HUES64 (cell line): ENCODE data around the gene RBFOX2.

ENCODE experiments used
- H3K27ac ChIP-seq: 2 replicates; pipeline ENCODE4 v1.7.0; 2013; ENCODE audit warnings: low read depth, low read length, inconsistent platforms
- H3K27me3 ChIP-seq: 2 replicates; pipeline ENCODE4 v1.6.1; 2013; ENCODE audit warnings: mild to moderate bottlenecking, low read length; ENCODE audit not compliant: insufficient read depth
- H3K36me3 ChIP-seq: 2 replicates; pipeline ENCODE4 v1.6.1; 2013; ENCODE audit warnings: mild to moderate bottlenecking, low read length; ENCODE audit not compliant: insufficient read depth
- H3K4me1 ChIP-seq: 2 replicates; pipeline ENCODE4 v1.6.1; 2013; ENCODE audit warnings: mild to moderate bottlenecking, low read length, moderate library complexity; ENCODE audit not compliant: insufficient read depth
- H3K4me3 ChIP-seq: 2 replicates; pipeline ENCODE4 v1.5.1; 2013; ENCODE audit warnings: mild to moderate bottlenecking, low read length, moderate library complexity
- H3K9ac ChIP-seq: 2 replicates; pipeline ENCODE4 v1.6.1; 2013; ENCODE audit warnings: mild to moderate bottlenecking, low read depth, low read length
- H3K9me3 ChIP-seq: 2 replicates; pipeline ENCODE4 v1.6.1; 2013; ENCODE audit warnings: low read depth, low read length; ENCODE audit not compliant: insufficient read depth
- WGBS: fragments of 150-250, 120-280 bp; methylation state at CpG from one replicate; pipeline ENCODE4 v1.1.7; 2013; ENCODE audit warnings: missing lambda C conversion rate; 5-methylcytosine and 5-hydroxymethylcytosine counted together

RBFOX2 gene

DNA sequence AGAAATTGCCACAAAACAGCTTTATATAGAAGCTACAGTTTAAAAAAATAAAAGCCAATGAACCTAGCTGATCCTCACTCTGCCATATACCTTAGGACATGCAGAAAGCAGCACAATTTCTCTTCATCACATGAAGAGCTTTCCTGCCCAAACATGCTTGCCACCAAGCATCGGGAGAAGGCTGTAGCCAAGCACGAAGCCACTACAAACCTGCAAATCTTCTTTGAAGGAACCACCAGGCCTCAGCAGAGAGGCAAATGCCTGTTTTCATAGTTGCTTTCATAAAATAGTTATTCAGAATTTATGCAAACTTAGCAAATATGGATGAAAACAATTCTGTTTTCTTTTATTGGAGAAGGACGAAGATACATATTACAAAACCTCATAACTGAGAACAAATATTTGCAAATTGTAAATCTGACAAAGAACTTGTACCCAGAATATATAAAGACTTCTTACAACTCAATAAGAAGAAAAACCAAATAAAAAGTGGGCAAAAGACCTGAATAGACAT is 100.3 kb downstream of the RBFOX2 start:
- no peak overlapping the region for H3K4me3 ChIP-seq
- no peaks in the 10 kb centered on the region for H3K27me3 ChIP-seq
- WGBS = 87% methylated on average over 2 of the region's 3 CpGs
- H3K27ac ChIP-seq = no peak overlapping the region
- H3K4me1 ChIP-seq = peaks cover 8% of the 10 kb centered on the region
- no peak overlapping the region for H3K9ac ChIP-seq
- H3K36me3 ChIP-seq = no peaks in the 10 kb centered on the region
- no peaks in the 10 kb centered on the region for H3K9me3 ChIP-seq

DNA sequence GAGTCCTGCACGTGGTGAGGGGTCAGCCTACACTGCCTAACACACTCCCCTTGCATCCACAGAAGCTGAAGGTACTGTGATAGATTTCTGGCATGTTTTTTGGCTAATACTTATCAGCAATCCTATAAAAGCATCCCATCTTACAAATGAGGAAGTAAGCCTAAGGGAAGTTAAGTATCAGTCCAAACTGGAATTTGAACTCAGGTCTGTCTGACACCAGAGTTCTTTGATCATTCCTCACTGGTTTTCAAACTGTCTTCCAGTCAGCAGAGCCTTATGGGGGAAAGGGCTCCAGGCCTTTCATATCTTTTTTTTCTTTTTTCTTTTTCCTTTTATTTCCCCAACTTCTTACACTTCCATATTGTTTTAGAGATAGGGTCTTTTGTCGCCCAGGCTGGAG is 105.6 kb downstream of the RBFOX2 start:
- 70% methylated on average over 2 of the region's 2 CpGs for WGBS
- Histone ChIP-seq H3K4me1 (peaks cover 3% of the 10 kb centered on the region), H3K9ac (no peak overlapping the region)

DNA sequence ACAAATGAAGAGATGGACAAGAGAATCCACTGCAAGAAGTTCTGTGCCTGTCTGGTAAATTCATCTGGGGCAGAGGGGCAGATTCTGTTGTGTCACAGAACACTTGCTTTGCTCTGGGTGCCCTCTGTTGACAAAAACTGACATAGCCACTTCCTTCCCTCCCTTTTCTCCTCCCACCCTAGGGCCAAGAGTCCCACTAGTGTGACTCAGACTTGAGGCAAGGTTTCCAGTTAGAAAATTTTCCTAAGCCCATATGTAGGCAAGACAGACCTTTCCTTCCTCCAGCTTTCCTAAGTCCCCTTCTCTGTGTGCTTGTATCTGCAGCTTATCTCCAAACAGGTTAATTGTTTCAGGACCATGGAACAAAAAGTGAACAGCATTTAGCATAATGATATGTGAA is 106.8 kb downstream of the RBFOX2 start:
- no peak overlapping the region for H3K27ac ChIP-seq
- peaks cover 3% of the 10 kb centered on the region for H3K4me1 ChIP-seq
- no peak overlapping the region for H3K4me3 ChIP-seq
- H3K9ac ChIP-seq = no peak overlapping the region
- H3K36me3 ChIP-seq = no peaks in the 10 kb centered on the region
- H3K27me3 ChIP-seq = no peaks in the 10 kb centered on the region
- no peaks in the 10 kb centered on the region for H3K9me3 ChIP-seq

More for the DNA sequence above, 105.6 kb downstream of the RBFOX2 start:
- H3K9me3 ChIP-seq = no peaks in the 10 kb centered on the region
- no peaks in the 10 kb centered on the region for H3K27me3 ChIP-seq
- H3K4me3 ChIP-seq = no peak overlapping the region
- no peak overlapping the region for H3K27ac ChIP-seq
- H3K36me3 ChIP-seq = no peaks in the 10 kb centered on the region

GRCh38 chr22:35921044-35921443 is 107.6 kb downstream of the RBFOX2 start:
- no peaks in the 10 kb centered on the region for H3K36me3 ChIP-seq
- H3K9me3 ChIP-seq = no peaks in the 10 kb centered on the region
- no peak overlapping the region for H3K27ac ChIP-seq
- H3K9ac ChIP-seq = no peak overlapping the region
- H3K4me3 ChIP-seq = no peak overlapping the region
- H3K27me3 ChIP-seq = no peaks in the 10 kb centered on the region
- WGBS = 100% methylated on average over 2 of the region's 2 CpGs
- peaks cover 7% of the 10 kb centered on the region for H3K4me1 ChIP-seq

DNA sequence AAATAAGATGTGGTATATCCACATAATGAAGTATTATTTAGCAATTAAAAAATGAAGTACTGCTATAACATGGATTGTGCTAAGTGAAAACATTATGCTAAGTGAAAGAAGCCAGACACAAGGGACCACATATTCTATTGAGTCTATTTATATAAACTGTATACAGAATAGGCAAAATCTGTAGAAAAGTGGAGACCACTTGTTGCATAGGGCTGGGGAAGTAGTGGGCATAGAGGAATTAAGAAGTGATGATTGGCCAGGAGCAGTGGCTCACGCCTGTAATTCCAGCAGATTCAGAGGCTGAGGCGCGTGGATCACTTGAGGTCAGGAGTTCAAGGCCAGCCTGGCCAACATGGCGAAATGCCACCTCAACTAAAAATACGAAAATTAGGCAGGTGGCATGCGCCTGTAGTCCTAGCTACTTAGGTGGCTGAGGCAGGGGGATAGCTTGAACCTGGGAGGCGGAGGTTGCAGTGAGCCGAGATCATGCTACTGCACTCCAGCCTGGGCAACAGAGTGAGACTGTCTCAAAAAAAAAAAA is 109.6 kb downstream of the RBFOX2 start:
- Histone ChIP-seq H3K9ac (no peak overlapping the region), H3K4me3 (no peak overlapping the region), H3K4me1 (peaks cover 22% of the 10 kb centered on the region), H3K36me3 (no peaks in the 10 kb centered on the region), H3K9me3 (no peaks in the 10 kb centered on the region), H3K27me3 (no peaks in the 10 kb centered on the region), H3K27ac (no peak overlapping the region)
- 95% methylated on average over 8 of the region's 8 CpGs for WGBS

DNA sequence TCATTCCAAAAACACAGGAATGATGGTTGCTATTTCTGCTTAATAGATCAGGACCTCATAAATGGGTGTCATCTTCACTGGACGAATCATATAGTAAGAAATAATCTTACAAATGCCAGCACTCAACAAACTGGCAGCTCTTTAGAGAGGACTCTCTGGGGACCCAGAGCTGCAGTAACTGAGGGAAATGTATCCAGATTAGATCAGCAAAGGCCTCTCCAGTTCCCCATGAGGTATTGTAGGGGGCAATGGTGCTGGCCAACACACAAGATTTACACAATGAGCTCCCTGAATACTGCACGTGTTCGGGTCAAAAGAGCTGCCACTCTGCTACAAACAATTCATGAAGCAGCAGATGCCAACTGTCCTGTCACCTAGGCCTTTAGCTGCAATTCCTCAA is 110.2 kb downstream of the RBFOX2 start:
- no peak overlapping the region for H3K9ac ChIP-seq
- no peaks in the 10 kb centered on the region for H3K27me3 ChIP-seq
- H3K9me3 ChIP-seq = no peaks in the 10 kb centered on the region
- no peak overlapping the region for H3K4me3 ChIP-seq
- peaks cover 27% of the 10 kb centered on the region for H3K4me1 ChIP-seq
- H3K27ac ChIP-seq = no peak overlapping the region
- WGBS = 89% methylated on average over 3 of the region's 3 CpGs
- H3K36me3 ChIP-seq = no peaks in the 10 kb centered on the region

- 94% methylated on average over 4 of the region's 4 CpGs for WGBS
- Histone ChIP-seq H3K9ac (no peak overlapping the region), H3K9me3 (no peaks in the 10 kb centered on the region), H3K36me3 (no peaks in the 10 kb centered on the region), H3K27ac (no peak overlapping the region), H3K4me3 (no peak overlapping the region), H3K27me3 (no peaks in the 10 kb centered on the region), H3K4me1 (peaks cover 29% of the 10 kb centered on the region)
These were observed 111.0 kb downstream of the RBFOX2 start for GRCh38 chr22:35917651-35918050.

GRCh38 chr22:35915477-35916013 is 113.1 kb downstream of the RBFOX2 start:
- no peaks in the 10 kb centered on the region for H3K27me3 ChIP-seq
- peak overlapping the region; percentile 58 for H3K4me3 ChIP-seq
- H3K9ac ChIP-seq = peak overlapping the region; percentile 49; the same call in 1 of the 2 replicates
- peaks cover 46% of the 10 kb centered on the region for H3K4me1 ChIP-seq
- H3K27ac ChIP-seq = peak overlapping the region; percentile 73
- no peaks in the 10 kb centered on the region for H3K36me3 ChIP-seq
- no peaks in the 10 kb centered on the region for H3K9me3 ChIP-seq
- 41% methylated on average over 5 of the region's 5 CpGs for WGBS

GRCh38 chr22:35914665-35915476 is 113.8 kb downstream of the RBFOX2 start:
- Histone ChIP-seq H3K9me3 (no peaks in the 10 kb centered on the region), H3K9ac (peak overlapping the region; percentile 49; the same call in 1 of the 2 replicates), H3K4me3 (peak overlapping the region; percentile 58), H3K27me3 (no peaks in the 10 kb centered on the region; the same call in 1 of the 2 replicates), H3K36me3 (no peaks in the 10 kb centered on the region), H3K4me1 (peaks cover 48% of the 10 kb centered on the region), H3K27ac (peak overlapping the region; percentile 73)
- 6% methylated on average over 9 of the region's 9 CpGs for WGBS

DNA sequence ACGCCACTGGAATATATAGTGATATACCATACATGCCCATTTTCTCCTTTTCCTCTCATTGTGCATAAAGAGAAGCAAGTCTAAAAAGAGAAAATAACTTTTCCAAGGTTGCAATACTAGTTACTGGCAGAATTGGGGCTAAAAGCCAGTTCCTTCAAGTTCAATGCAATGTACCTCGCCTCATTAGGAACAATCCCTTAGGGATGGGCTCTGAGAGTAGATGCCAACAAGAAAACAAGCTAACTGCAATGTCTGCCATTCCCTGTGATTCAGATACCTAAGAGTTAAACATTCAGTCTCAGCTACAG is 114.3 kb downstream of the RBFOX2 start:
- H3K9me3 ChIP-seq = no peaks in the 10 kb centered on the region
- H3K4me1 ChIP-seq = peaks cover 48% of the 10 kb centered on the region
- H3K36me3 ChIP-seq = no peaks in the 10 kb centered on the region
- H3K27me3 ChIP-seq = no peaks in the 10 kb centered on the region; the same call in 1 of the 2 replicates
- H3K4me3 ChIP-seq = peak overlapping the region; percentile 58
- WGBS = 41% methylated on average over 2 of the region's 2 CpGs
- H3K27ac ChIP-seq = peak overlapping the region; percentile 38; the same call in 1 of the 2 replicates
- H3K9ac ChIP-seq = no peak overlapping the region

DNA sequence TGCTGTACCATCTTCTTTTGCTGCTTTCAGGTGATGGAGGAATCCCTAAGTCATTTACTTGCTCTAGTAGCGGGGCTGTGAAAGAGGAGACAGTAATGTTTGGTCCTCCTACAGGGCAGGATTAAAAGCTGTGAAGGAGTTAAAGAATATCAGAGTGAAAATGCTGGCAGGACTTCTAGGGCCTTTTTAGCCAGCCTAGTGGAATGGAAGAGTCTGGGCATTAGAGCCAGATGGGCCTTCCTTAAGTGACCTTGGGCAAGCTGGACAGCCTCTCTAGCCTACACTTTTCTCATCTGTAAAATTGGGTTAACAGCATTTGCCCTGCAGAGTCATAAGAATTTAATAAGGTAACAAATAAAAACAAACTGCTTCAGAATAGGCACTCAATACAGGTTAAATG is 114.7 kb downstream of the RBFOX2 start:
- peak overlapping the region; percentile 58; the same call in 1 of the 2 replicates for H3K4me3 ChIP-seq
- H3K9ac ChIP-seq = no peak overlapping the region
- peaks cover 48% of the 10 kb centered on the region for H3K4me1 ChIP-seq
- 69% methylated on average over 1 of the region's 1 CpG for WGBS
- no peaks in the 10 kb centered on the region for H3K9me3 ChIP-seq
- no peaks in the 10 kb centered on the region for H3K36me3 ChIP-seq
- H3K27me3 ChIP-seq = no peaks in the 10 kb centered on the region; the same call in 1 of the 2 replicates
- H3K27ac ChIP-seq = no peak overlapping the region
